HEK293 (cell line): ENCODE data around the gene ANKFN1.

ENCODE experiments used
- CTCF ChIA-PET: fragments of 350-600 bp; formaldehyde crosslinking; extraction: SDS; loops from one replicate; lab custom pipeline; 2021; ENCODE audit warnings: antibody characterized with exemption; lab: Yijun Ruan, JAX
- POLR2A ChIA-PET: fragments of 300-600 bp; formaldehyde crosslinking; extraction: SDS; loops from one replicate; lab custom pipeline; 2020; ENCODE audit warnings: antibody characterized with exemption, inconsistent platforms; lab: Yijun Ruan, JAX
- H3K27ac ChIP-seq: fragments of 200-500 bp; sonication (Bioruptor generic); 2 replicates; pipeline ENCODE4 v1.5.1; 2014; ENCODE audit warnings: low read depth, low read length, control low read depth, inconsistent platforms; ENCODE audit errors: extremely low read depth
- H3K36me3 ChIP-seq, 2 experiments: fragments of 200-500 bp in 1 of 2; sonication (Bioruptor generic) in 1 of 2; 1 replicate in 1 of 2; 2 replicates in 1 of 2; pipeline ENCODE4 v1.5.1; 2014 to 2017; ENCODE audit warnings: inconsistent platforms in 2 of 2, low read length in 2 of 2; ENCODE audit not compliant: control insufficient read depth in 2 of 2, insufficient read depth in 1 of 2
- H3K4me1 ChIP-seq: fragments of 200-500 bp; sonication (Bioruptor generic); 2 replicates; pipeline ENCODE4 v1.5.1; 2014; ENCODE audit warnings: mild to moderate bottlenecking, low read length, inconsistent platforms; ENCODE audit not compliant: control insufficient read depth, insufficient read depth
- H3K4me3 ChIP-seq: 2 replicates; pipeline ENCODE4 v1.5.1; 2011; ENCODE audit warnings: low read depth, mild to moderate bottlenecking, control low read depth, low read length, moderate library complexity
- H3K9me3 ChIP-seq: fragments of 200-500 bp; sonication (Bioruptor generic); 2 replicates; pipeline ENCODE4 v1.5.1; 2014; ENCODE audit warnings: low read depth, low read length, inconsistent platforms; ENCODE audit not compliant: control insufficient read depth, insufficient read depth
- REPIN1 ChIP-seq: fragments of 450-650 bp; formaldehyde crosslinking; IDR thresholded peaks from 2 replicates; pipeline ENCODE4 v1.5.1; 2017; ENCODE audit warnings: missing biosample characterization, missing genetic modification characterization, low read depth
- SCRT1 ChIP-seq: fragments of 450-650 bp; formaldehyde crosslinking; IDR thresholded peaks from 2 replicates; pipeline ENCODE4 v1.5.1; 2016; ENCODE audit warnings: missing biosample characterization, missing genetic modification characterization, borderline replicate concordance
- SP7 ChIP-seq: fragments of 450-650 bp; formaldehyde crosslinking; IDR thresholded peaks from 2 replicates; pipeline ENCODE4 v1.5.1; 2016; ENCODE audit warnings: missing biosample characterization, missing genetic modification characterization
- ZNF157 ChIP-seq: fragments of 450-650 bp; formaldehyde crosslinking; IDR thresholded peaks from 2 replicates; pipeline ENCODE4 v1.5.1; 2016; ENCODE audit warnings: missing biosample characterization, missing genetic modification characterization
- ZNF169 ChIP-seq: fragments of 450-650 bp; formaldehyde crosslinking; IDR thresholded peaks from 2 replicates; pipeline ENCODE4 v1.5.1; 2016; ENCODE audit warnings: missing biosample characterization, missing genetic modification characterization
- ZNF184 ChIP-seq: fragments of 450-650 bp; IDR thresholded peaks from 2 replicates; pipeline ENCODE4 v1.5.1; 2018; ENCODE audit warnings: missing biosample characterization, mild to moderate bottlenecking, missing genetic modification characterization
- ZNF221 ChIP-seq: fragments of 450-650 bp; formaldehyde crosslinking; IDR thresholded peaks from 2 replicates; pipeline ENCODE4 v1.5.1; 2017; ENCODE audit warnings: missing biosample characterization, missing genetic modification characterization, borderline replicate concordance
- ZNF416 ChIP-seq: fragments of 450-650 bp; formaldehyde crosslinking; IDR thresholded peaks from 2 replicates; pipeline ENCODE4 v1.5.1; 2016; ENCODE audit warnings: missing biosample characterization, missing genetic modification characterization
- ZNF473 ChIP-seq: fragments of 450-650 bp; formaldehyde crosslinking; IDR thresholded peaks from 2 replicates; pipeline ENCODE4 v1.5.1; 2017; ENCODE audit warnings: missing biosample characterization, missing genetic modification characterization
- ZNF585B ChIP-seq: fragments of 450-650 bp; formaldehyde crosslinking; IDR thresholded peaks from 2 replicates; pipeline ENCODE4 v1.5.1; 2016; ENCODE audit warnings: missing biosample characterization, missing genetic modification characterization
- ZNF596 ChIP-seq: fragments of 450-650 bp; IDR thresholded peaks from 2 replicates; pipeline ENCODE4 v1.5.0; 2018; ENCODE audit warnings: missing biosample characterization, mild to moderate bottlenecking, missing genetic modification characterization, moderate library complexity
- ZNF654 ChIP-seq: fragments of 450-650 bp; formaldehyde crosslinking; IDR thresholded peaks from 2 replicates; pipeline ENCODE4 v1.5.1; 2016; ENCODE audit warnings: low read depth, missing biosample characterization, missing genetic modification characterization
- ZNF664 ChIP-seq: fragments of 450-650 bp; formaldehyde crosslinking; IDR thresholded peaks from 2 replicates; pipeline ENCODE4 v1.5.1; 2016; ENCODE audit warnings: missing biosample characterization, missing genetic modification characterization
- ZNF785 ChIP-seq: fragments of 450-650 bp; formaldehyde crosslinking; IDR thresholded peaks from 2 replicates; pipeline ENCODE4 v1.5.1; 2016; ENCODE audit warnings: missing biosample characterization, missing genetic modification characterization
- TF ChIP-seq, protein P1 (sequence below): fragments of 450-650 bp; formaldehyde crosslinking; IDR thresholded peaks from 2 replicates; pipeline ENCODE4 v1.5.1; 2016; ENCODE audit warnings: missing biosample characterization, missing genetic modification characterization
- TF ChIP-seq, protein P2 (sequence below): fragments of 450-650 bp; formaldehyde crosslinking; IDR thresholded peaks from 2 replicates; pipeline ENCODE4 v1.5.1; 2016; ENCODE audit warnings: missing biosample characterization, missing genetic modification characterization
- TF ChIP-seq, protein P3 (sequence below): fragments of 450-650 bp; formaldehyde crosslinking; IDR thresholded peaks from 2 replicates; pipeline ENCODE4 v1.5.1; 2016; ENCODE audit warnings: missing biosample characterization, missing genetic modification characterization
- TF ChIP-seq, protein P4 (sequence below): sonication (generic); formaldehyde crosslinking; IDR thresholded peaks from 2 replicates; pipeline ENCODE4 v1.8.1; 2022; ENCODE audit warnings: mild to moderate bottlenecking, moderate library complexity, missing genetic modification reagents

Gene ANKFN1

DNA sequence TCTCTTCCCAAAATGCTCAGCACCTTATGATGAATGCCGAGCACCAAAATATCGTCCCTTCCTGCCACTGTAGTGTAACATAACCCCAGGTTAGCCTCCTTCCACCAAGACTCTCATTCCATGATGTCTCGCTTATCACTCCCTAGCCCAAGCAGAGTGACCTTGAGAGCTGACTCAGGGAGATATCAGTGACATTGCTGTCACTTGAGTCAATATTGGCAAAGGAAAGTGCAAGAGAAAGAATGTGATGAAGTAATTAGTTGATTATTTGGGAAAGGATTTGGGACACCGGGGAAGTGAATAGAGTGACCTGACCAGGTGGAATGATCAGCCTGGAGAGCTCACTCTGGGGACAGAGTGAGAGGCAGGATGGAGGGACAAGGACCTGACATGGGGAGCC lies 2.6 kb upstream of the ANKFN1 start (continued):
- TF ChIP-seq, protein P1, sequence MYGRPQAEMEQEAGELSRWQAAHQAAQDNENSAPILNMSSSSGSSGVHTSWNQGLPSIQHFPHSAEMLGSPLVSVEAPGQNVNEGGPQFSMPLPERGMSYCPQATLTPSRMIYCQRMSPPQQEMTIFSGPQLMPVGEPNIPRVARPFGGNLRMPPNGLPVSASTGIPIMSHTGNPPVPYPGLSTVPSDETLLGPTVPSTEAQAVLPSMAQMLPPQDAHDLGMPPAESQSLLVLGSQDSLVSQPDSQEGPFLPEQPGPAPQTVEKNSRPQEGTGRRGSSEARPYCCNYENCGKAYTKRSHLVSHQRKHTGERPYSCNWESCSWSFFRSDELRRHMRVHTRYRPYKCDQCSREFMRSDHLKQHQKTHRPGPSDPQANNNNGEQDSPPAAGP (tag by site-specific recombination), result no peak
- TF ChIP-seq ZNF585B (no peak), ZNF157 (no peak), SP7 (no peak), ZNF473 (no peak), REPIN1 (no peak)

DNA sequence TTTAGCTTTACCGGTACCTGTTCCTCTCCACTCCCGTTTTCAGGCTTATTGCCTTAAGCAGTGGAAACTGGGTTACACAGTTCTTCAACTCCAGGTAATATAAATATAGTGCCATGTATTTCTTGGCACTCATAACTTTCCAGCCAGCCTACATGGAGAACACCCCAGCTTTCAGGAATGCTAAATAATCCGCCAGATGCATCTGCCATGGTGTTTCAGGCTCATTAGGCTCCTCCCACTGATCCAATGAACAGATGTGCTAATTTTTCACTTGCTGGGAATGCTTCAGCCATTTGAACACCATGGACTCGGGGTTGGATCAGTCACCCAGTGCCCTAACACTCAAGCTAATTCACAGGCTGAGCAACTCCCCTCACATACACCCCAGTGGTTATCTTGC lies 4.6 kb downstream of the ANKFN1 start:
- Histone ChIP-seq H3K4me3 (no peak overlapping the region), H3K9me3 (no peaks in the 10 kb centered on the region), H3K27ac (no peak overlapping the region), H3K36me3 (no peaks in the 10 kb centered on the region), H3K4me1 (peaks cover 14% of the 10 kb centered on the region)
- POLR2A ChIA-PET, result no interaction called here
- TF ChIP-seq ZNF664 (tag by site-specific recombination) (no peak), ZNF596 (tag by site-specific recombination) (no peak)
- CTCF ChIA-PET, result no interaction called here

DNA sequence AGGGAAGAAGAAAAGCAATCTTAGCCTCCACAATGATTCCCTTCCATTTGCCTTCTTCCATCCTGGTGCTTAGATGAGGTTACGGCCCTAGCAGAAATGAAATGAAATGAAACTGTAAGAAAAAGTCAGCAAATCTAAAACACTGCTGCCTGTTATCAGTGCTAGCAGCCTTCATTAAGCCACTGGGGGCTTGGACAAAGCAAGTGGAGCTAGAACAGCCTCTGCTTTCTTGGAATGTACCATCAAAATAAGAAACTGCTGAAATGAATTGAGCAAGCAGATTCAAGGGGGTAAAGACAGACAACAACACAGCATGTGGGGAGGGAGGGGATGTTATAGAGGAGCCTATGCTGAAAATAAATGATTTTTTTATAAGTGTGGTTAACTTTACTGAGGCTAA lies 5.1 kb downstream of the ANKFN1 start:
- TF ChIP-seq ZNF416 (tag by site-specific recombination) (no peak), ZNF654 (tag by site-specific recombination) (no peak), SCRT1 (tag by site-specific recombination) (no peak), ZNF169 (tag by site-specific recombination) (no peak), ZNF184 (tag by site-specific recombination) (no peak), ZNF785 (no peak), ZNF221 (tag by site-specific recombination) (no peak)
- TF ChIP-seq, protein P2, sequence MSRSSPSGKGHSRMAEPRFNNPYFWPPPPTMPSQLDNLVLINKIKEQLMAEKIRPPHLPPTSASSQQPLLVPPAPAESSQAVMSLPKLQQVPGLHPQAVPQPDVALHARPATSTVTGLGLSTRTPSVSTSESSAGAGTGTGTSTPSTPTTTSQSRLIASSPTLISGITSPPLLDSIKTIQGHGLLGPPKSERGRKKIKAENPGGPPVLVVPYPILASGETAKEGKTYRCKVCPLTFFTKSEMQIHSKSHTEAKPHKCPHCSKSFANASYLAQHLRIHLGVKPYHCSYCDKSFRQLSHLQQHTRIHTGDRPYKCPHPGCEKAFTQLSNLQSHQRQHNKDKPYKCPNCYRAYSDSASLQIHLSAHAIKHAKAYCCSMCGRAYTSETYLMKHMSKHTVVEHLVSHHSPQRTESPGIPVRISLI, result no peak
- TF ChIP-seq, protein P3, sequence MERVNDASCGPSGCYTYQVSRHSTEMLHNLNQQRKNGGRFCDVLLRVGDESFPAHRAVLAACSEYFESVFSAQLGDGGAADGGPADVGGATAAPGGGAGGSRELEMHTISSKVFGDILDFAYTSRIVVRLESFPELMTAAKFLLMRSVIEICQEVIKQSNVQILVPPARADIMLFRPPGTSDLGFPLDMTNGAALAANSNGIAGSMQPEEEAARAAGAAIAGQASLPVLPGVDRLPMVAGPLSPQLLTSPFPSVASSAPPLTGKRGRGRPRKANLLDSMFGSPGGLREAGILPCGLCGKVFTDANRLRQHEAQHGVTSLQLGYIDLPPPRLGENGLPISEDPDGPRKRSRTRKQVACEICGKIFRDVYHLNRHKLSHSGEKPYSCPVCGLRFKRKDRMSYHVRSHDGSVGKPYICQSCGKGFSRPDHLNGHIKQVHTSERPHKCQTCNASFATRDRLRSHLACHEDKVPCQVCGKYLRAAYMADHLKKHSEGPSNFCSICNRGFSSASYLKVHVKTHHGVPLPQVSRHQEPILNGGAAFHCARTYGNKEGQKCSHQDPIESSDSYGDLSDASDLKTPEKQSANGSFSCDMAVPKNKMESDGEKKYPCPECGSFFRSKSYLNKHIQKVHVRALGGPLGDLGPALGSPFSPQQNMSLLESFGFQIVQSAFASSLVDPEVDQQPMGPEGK, result no peak
- TF ChIP-seq, protein P4, sequence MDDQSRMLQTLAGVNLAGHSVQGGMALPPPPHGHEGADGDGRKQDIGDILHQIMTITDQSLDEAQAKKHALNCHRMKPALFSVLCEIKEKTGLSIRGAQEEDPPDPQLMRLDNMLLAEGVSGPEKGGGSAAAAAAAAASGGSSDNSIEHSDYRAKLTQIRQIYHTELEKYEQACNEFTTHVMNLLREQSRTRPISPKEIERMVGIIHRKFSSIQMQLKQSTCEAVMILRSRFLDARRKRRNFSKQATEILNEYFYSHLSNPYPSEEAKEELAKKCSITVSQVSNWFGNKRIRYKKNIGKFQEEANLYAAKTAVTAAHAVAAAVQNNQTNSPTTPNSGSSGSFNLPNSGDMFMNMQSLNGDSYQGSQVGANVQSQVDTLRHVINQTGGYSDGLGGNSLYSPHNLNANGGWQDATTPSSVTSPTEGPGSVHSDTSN, result no peak
- CTCF ChIA-PET, result interaction anchor here (1.1 kb wide), 1 partner anchor 9 kb away, joined by 3 read pairs; no protein-coding TSS in a partner anchor
- H3K27ac ChIP-seq, result no peak overlapping the region
- H3K4me3 ChIP-seq, result no peak overlapping the region
- no peaks in the 10 kb centered on the region for H3K9me3 ChIP-seq
- H3K36me3 ChIP-seq, result no peaks in the 10 kb centered on the region
- H3K4me1 ChIP-seq, result peaks cover 14% of the 10 kb centered on the region
- POLR2A ChIA-PET, result no interaction called here
